SK-N-SH (cell line): ENCODE measurements around the gene GLE1. TPM values are rescaled to one million over a fixed set of nuclear protein-coding genes. Genes with fewer than 3 reads are reported as not detected.

ENCODE experiments used
- CTCF ChIA-PET: fragments of 300-600, 350-600 bp; formaldehyde crosslinking; extraction: SDS; loops from one replicate; lab custom pipeline; 2021; lab: Yijun Ruan, JAX
- POLR2A ChIA-PET: fragments of 350-600 bp; sonication (Branson Sonifier 250); formaldehyde crosslinking; extraction: SDS; loops from one replicate; lab custom pipeline; 2020; ENCODE audit warnings: antibody characterized with exemption, inconsistent platforms; lab: Yijun Ruan, JAX
- DNase-seq: peaks from one replicate; pipeline ENCODE4 v3.0.0; 2012
- H2AFZ ChIP-seq: fragments of 200-600 bp; sonication (generic); 2 replicates; pipeline ENCODE4 v1.8.1; 2016; ENCODE audit warnings: antibody characterized with exemption, mild to moderate bottlenecking, low read depth
- H3F3A ChIP-seq: fragments of 200-600 bp; sonication (generic); replicated peaks from 2 replicates; pipeline ENCODE3; 2016; ENCODE audit warnings: antibody characterized with exemption, mild to moderate bottlenecking; ENCODE audit not compliant: insufficient read depth
- H3K27ac ChIP-seq, 2 experiments: fragments of 200-500 bp in 1 of 2; fragments of 200-600 bp in 1 of 2; sonication (Bioruptor generic) in 1 of 2; sonication (generic), shearing (Covaris generic) in 1 of 2; 2 replicates each; pipeline versions ENCODE4 v1.5.1 to v1.6.1; 2014 to 2016; ENCODE audit warnings: low read depth in 2 of 2, inconsistent platforms in 1 of 2, low read length in 1 of 2, mild to moderate bottlenecking in 1 of 2, mixed read lengths in 1 of 2
- H3K27me3 ChIP-seq: fragments of 200-600 bp; sonication (generic), shearing (Covaris generic); 2 replicates; pipeline ENCODE4 v1.6.1; 2016; ENCODE audit warnings: mixed run types; ENCODE audit not compliant: insufficient read depth
- H3K36me3 ChIP-seq, 2 experiments: fragments of 200-500 bp in 1 of 2; fragments of 200-600 bp in 1 of 2; sonication (Bioruptor generic) in 1 of 2; sonication (generic) in 1 of 2; replicated peaks in 1 of 2; 2 replicates each; pipeline versions ENCODE3 to v1.5.1; 2014 to 2016; ENCODE audit warnings: low read length in 1 of 2, mild to moderate bottlenecking in 1 of 2; ENCODE audit not compliant: insufficient read depth in 2 of 2, control insufficient read depth in 1 of 2
- H3K4me1 ChIP-seq, 2 experiments: fragments of 200-500 bp in 1 of 2; fragments of 200-600 bp in 1 of 2; sonication (Bioruptor generic) in 1 of 2; sonication (generic), shearing (Covaris generic) in 1 of 2; 2 replicates each; pipeline versions ENCODE4 v1.5.1 to v1.6.1; 2014 to 2016; ENCODE audit warnings: low read depth in 1 of 2, low read length in 1 of 2, mixed run types in 1 of 2; ENCODE audit not compliant: insufficient read depth in 2 of 2, control insufficient read depth in 1 of 2
- H3K4me2 ChIP-seq: fragments of 200-600 bp; sonication (generic), shearing (Covaris generic); 2 replicates; pipeline ENCODE4 v1.6.1; 2017; ENCODE audit warnings: mixed run types
- H3K4me3 ChIP-seq, 2 experiments: fragments of 200-500 bp in 1 of 2; fragments of 200-600 bp in 1 of 2; sonication (Bioruptor generic) in 1 of 2; sonication (generic), shearing (Covaris generic) in 1 of 2; 2 replicates each; pipeline versions ENCODE4 v1.5.1 to v1.8.1; 2014 to 2016; ENCODE audit warnings: low read depth in 2 of 2, inconsistent platforms in 1 of 2, low read length in 1 of 2, mild to moderate bottlenecking in 1 of 2, mixed read lengths in 1 of 2, moderate library complexity in 1 of 2
- H3K79me2 ChIP-seq: fragments of 200-600 bp; sonication (generic); 2 replicates; pipeline ENCODE4 v1.8.1; 2017; ENCODE audit warnings: mild to moderate bottlenecking; ENCODE audit not compliant: insufficient read depth
- H3K9ac ChIP-seq: fragments of 200-600 bp; sonication (generic); 2 replicates; pipeline ENCODE4 v1.6.1; 2017; ENCODE audit warnings: mixed run types
- H3K9me2 ChIP-seq: fragments of 200-600 bp; sonication (generic); 2 replicates; pipeline ENCODE4 v1.6.1; 2017; ENCODE audit warnings: mixed run types
- H3K9me3 ChIP-seq: fragments of 200-600 bp; sonication (generic); 2 replicates; pipeline ENCODE4 v1.6.1; 2017; ENCODE audit warnings: mixed run types, mild to moderate bottlenecking, moderate library complexity
- H4K20me1 ChIP-seq: fragments of 200-600 bp; sonication (generic); 2 replicates; pipeline ENCODE4 v1.6.1; 2017; ENCODE audit warnings: mild to moderate bottlenecking, mixed run types; ENCODE audit not compliant: insufficient read depth
- ELF1 ChIP-seq: IDR thresholded peaks from 2 replicates; pipeline ENCODE4 v1.4.0; 2012
- FOXM1 ChIP-seq: IDR thresholded peaks from 2 replicates; pipeline ENCODE4 v1.4.0; 2012; ENCODE audit warnings: low read depth, mild to moderate bottlenecking
- GABPA ChIP-seq: IDR thresholded peaks from 2 replicates; pipeline ENCODE4 v1.4.0; 2012; ENCODE audit warnings: low read depth, mild to moderate bottlenecking
- JUND ChIP-seq: IDR thresholded peaks from 2 replicates; pipeline ENCODE4 v1.4.0; 2012
- NFIC ChIP-seq: IDR thresholded peaks from 2 replicates; pipeline ENCODE4 v1.4.0; 2012; ENCODE audit warnings: borderline replicate concordance
- RCOR1 ChIP-seq: fragments of 150-350 bp; IDR thresholded peaks from 2 replicates; pipeline ENCODE4 v1.6.1; 2017; ENCODE audit warnings: antibody characterized with exemption, low read length
- RFX5 ChIP-seq: IDR thresholded peaks from 2 replicates; pipeline ENCODE4 v1.6.1; 2012; ENCODE audit warnings: mild to moderate bottlenecking, improper control_type of control experiment, low read length
- SIN3A ChIP-seq: IDR thresholded peaks from 2 replicates; pipeline ENCODE4 v1.6.1; 2012; ENCODE audit warnings: low read depth, mild to moderate bottlenecking, low read length, moderate library complexity, borderline replicate concordance
- SMC3 ChIP-seq: IDR thresholded peaks from 2 replicates; pipeline ENCODE4 v1.6.1; 2012; ENCODE audit warnings: low read depth, low read length, improper control_type of control experiment
- TAF1 ChIP-seq: IDR thresholded peaks from 2 replicates; pipeline ENCODE4 v1.6.1; 2012; ENCODE audit warnings: low read depth, mild to moderate bottlenecking, low read length, moderate library complexity, borderline replicate concordance
- TEAD4 ChIP-seq: IDR thresholded peaks from 2 replicates; pipeline ENCODE4 v1.4.0; 2012; ENCODE audit warnings: mild to moderate bottlenecking, borderline replicate concordance; ENCODE audit not compliant: insufficient read depth
- YY1 ChIP-seq: IDR thresholded peaks from 2 replicates; pipeline ENCODE4 v1.4.0; 2012; ENCODE audit warnings: low read depth, mild to moderate bottlenecking
- ZBTB33 ChIP-seq: IDR thresholded peaks from 2 replicates; pipeline ENCODE4 v1.4.0; 2012; ENCODE audit warnings: low read depth, borderline replicate concordance
- WGBS: methylation state at CpG from one replicate; pipeline ENCODE4 v1.1.6; 2017; ENCODE audit warnings: low lambda C conversion rate; 5-methylcytosine and 5-hydroxymethylcytosine counted together
- polyA plus RNA-seq, 3 experiments: library from polyadenylated mRNA; depleted of rRNA; stranded (reverse); fragments of >200 nt; gene quantifications; 2 replicates each; pipeline ENCODE4 v1.2.3, GENCODE V29; 2012
- small RNA-seq, 7 experiments: library from RNA; depleted of rRNA; stranded (forward); fragments of <200 nt; gene quantifications; one replicate each; pipeline ENCODE3, GENCODE V24; 2012
- TF ChIP-seq, protein P1 (sequence below): fragments of 150-350 bp; IDR thresholded peaks from 2 replicates; pipeline ENCODE4 v1.6.1; 2016; ENCODE audit warnings: mild to moderate bottlenecking, low read depth, low read length

GLE1 gene
- polyA plus RNA-seq, 1 of the 3 experiments (the other 2 are of a cell fraction) = 13.8 TPM

DNA sequence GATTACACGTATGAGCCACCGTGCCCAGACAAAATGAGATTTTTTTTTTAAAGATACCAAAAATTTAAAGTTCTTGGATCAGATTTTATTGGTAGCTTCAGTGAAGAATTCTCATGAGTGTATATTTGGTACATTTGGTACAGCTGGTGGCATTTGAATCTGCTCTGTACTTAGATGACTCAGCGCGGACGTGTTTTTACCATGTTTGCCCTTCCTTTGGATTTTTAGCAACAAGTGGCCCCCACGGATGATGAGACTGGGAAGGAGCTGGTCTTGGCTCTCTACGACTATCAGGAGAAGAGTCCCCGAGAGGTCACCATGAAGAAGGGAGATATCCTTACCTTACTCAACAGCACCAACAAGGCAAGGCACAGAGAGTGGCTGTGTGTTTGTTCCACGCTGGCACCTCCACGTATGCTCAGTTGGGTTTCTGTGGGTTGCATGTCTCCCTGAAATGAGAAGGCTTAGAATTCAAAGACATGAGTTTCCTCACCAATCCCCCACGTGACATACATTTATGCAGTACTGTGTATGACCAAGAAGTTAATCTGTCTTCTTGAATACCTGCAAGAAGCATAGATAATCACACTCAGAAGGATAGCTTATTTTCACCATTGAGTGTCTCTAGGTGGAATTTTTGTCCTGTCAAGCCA, 84.2 kb downstream of the GLE1 start:
- CTCF ChIA-PET = interaction anchor here (1.0 kb wide), 2 partner anchors 18 to 19 kb away, joined by 3 read pairs; no protein-coding TSS in a partner anchor
- POLR2A ChIA-PET = no interaction called here

More for the DNA sequence above, 84.2 kb downstream of the GLE1 start:
- H3K27ac ChIP-seq = no peak overlapping the region
- H3K9ac ChIP-seq = no peak overlapping the region
- H3K36me3 ChIP-seq = peaks cover 72 to 82% of the 10 kb centered on the region in 2 experiments
- H3K9me3 ChIP-seq = no peaks in the 10 kb centered on the region
- H3K4me2 ChIP-seq = no peak overlapping the region
- H3F3A ChIP-seq = peaks cover 16% of the 10 kb centered on the region
- H2AFZ ChIP-seq = no peak overlapping the region
- no peak overlapping the region for H3K4me3 ChIP-seq
- DNase-seq = no peak
- H3K27me3 ChIP-seq = no peaks in the 10 kb centered on the region
- no peaks in the 10 kb centered on the region for H3K9me2 ChIP-seq
- TF ChIP-seq ZBTB33 (no peak), GABPA (no peak), TEAD4 (no peak), RCOR1 (no peak), SIN3A (no peak), SMC3 (no peak), JUND (no peak), YY1 (no peak), TAF1 (no peak), ELF1 (no peak), FOXM1 (no peak), RFX5 (no peak), NFIC (no peak)
- TF ChIP-seq, protein P1, sequence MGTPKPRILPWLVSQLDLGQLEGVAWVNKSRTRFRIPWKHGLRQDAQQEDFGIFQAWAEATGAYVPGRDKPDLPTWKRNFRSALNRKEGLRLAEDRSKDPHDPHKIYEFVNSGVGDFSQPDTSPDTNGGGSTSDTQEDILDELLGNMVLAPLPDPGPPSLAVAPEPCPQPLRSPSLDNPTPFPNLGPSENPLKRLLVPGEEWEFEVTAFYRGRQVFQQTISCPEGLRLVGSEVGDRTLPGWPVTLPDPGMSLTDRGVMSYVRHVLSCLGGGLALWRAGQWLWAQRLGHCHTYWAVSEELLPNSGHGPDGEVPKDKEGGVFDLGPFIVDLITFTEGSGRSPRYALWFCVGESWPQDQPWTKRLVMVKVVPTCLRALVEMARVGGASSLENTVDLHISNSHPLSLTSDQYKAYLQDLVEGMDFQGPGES = no peak
- H3K4me1 ChIP-seq = no peaks in the 10 kb centered on the region
- H3K79me2 ChIP-seq = no peaks in the 10 kb centered on the region
- WGBS = 93% methylated on average over 11 of the region's 11 CpGs
- no peaks in the 10 kb centered on the region for H4K20me1 ChIP-seq

Small RNAs within 50 kb of the gene (small RNA-seq; reads per million reads assigned to genes)
- gene RNU7-171P = 0 to 5.2 (median 0) reads per million in 7 experiments

Other genes with a start within 250 kb of the GLE1 start
- gene GOLGA2, start 228.7 kb upstream of the GLE1 start, polyA plus RNA-seq (2012; rRNA removed) = 103 and 120 TPM in 2 replicates
- gene SWI5, start 228.4 kb upstream of the GLE1 start, polyA plus RNA-seq (2012; rRNA removed) = 84.1 and 89.7 TPM in 2 replicates
- 18.8 and 23.3 TPM in 2 replicates for gene TRUB2, start 182.3 kb upstream of the GLE1 start, polyA plus RNA-seq (2012; rRNA removed)
- gene COQ4, start 181.9 kb upstream of the GLE1 start, polyA plus RNA-seq (2012; rRNA removed) = 54.7 and 57.2 TPM in 2 replicates
- 17.9 and 24.1 TPM in 2 replicates for gene SLC27A4, start 164.2 kb upstream of the GLE1 start, polyA plus RNA-seq (2012; rRNA removed)
- 58.9 and 61.5 TPM in 2 replicates for gene URM1, start 133.3 kb upstream of the GLE1 start, polyA plus RNA-seq (2012; rRNA removed)
- 128 and 131 TPM in 2 replicates for gene CERCAM, start 83.9 kb upstream of the GLE1 start, polyA plus RNA-seq (2012; rRNA removed)
- 32.7 and 35.7 TPM in 2 replicates for gene ODF2, start 48.7 kb upstream of the GLE1 start, polyA plus RNA-seq (2012; rRNA removed)
- 142 and 177 TPM in 2 replicates for gene SPTAN1, start 47.9 kb downstream of the GLE1 start, polyA plus RNA-seq (2012; rRNA removed)
- gene DYNC2I2, start 152.1 kb downstream of the GLE1 start, polyA plus RNA-seq (2012; rRNA removed) = 57.2 and 73.7 TPM in 2 replicates
- gene SET, start 184.5 kb downstream of the GLE1 start, polyA plus RNA-seq (2012; rRNA removed) = 64.6 and 79.5 TPM in 2 replicates
- 5.0 and 7.8 TPM in 2 replicates for gene PKN3, start 197.8 kb downstream of the GLE1 start, polyA plus RNA-seq (2012; rRNA removed)
- gene ZDHHC12, start 219.4 kb downstream of the GLE1 start, polyA plus RNA-seq (2012; rRNA removed) = 36.6 and 51.3 TPM in 2 replicates